Mononuclear cell (primary cell): Measurements from ENCODE around the gene ERFE. TPM values are rescaled to one million over a fixed set of nuclear protein-coding genes. Genes with fewer than 3 reads are reported as not detected.
"Not testable (repeated sequence)": the region's sequence is repeated elsewhere in the genome, so short reads cannot be mapped to it uniquely, and the experiment has no call there.

Source experiments
- H3K27me3 ChIP-seq: 2 replicates; pipeline ENCODE4 v1.6.0; 2011; ENCODE audit warnings: low read length, control low read depth; ENCODE audit not compliant: insufficient read depth
- H3K4me1 ChIP-seq: 2 replicates; pipeline ENCODE4 v1.5.1; 2011; ENCODE audit warnings: mild to moderate bottlenecking, low read length, control low read depth; ENCODE audit not compliant: insufficient read depth
- H3K4me3 ChIP-seq: 2 replicates; pipeline ENCODE4 v1.5.1; 2011; ENCODE audit warnings: mild to moderate bottlenecking, low read length, moderate library complexity
- H3K9me3 ChIP-seq: 2 replicates; pipeline ENCODE4 v1.5.1; 2011; ENCODE audit warnings: low read depth, mild to moderate bottlenecking, control low read depth, low read length
- total RNA-seq: library from RNA; depleted of rRNA; stranded (reverse); fragments of >200 nt; gene quantifications from one replicate; pipeline ENCODE4 v1.2.3, GENCODE V29; 2012

ERFE gene
- total RNA-seq, 1 donor, result 0.10 TPM

DNA sequence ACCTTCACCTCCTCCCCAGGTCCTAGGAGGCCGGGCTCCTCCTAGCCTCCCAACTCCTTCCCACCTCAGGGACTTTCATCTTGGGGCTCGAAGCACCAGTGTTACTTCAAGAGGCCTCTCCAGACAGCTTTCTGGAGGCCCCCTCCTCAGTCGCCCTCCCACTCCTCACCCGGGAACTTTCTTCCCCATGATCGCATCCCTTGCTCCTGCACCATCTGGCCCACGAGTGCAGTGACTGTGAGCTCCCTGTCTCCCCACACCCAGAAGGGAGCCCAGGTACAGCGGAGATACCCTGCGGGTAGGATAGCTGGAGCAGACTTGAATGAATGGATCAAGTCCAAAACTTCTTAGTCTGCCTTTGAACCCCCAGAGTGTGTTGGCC, 6.1 kb downstream of the ERFE start:
- Histone ChIP-seq H3K9me3 (no peaks in the 10 kb centered on the region), H3K4me1 (peaks cover 6% of the 10 kb centered on the region), H3K27me3 (peaks cover 9% of the 10 kb centered on the region), H3K4me3 (no peak overlapping the region)

DNA sequence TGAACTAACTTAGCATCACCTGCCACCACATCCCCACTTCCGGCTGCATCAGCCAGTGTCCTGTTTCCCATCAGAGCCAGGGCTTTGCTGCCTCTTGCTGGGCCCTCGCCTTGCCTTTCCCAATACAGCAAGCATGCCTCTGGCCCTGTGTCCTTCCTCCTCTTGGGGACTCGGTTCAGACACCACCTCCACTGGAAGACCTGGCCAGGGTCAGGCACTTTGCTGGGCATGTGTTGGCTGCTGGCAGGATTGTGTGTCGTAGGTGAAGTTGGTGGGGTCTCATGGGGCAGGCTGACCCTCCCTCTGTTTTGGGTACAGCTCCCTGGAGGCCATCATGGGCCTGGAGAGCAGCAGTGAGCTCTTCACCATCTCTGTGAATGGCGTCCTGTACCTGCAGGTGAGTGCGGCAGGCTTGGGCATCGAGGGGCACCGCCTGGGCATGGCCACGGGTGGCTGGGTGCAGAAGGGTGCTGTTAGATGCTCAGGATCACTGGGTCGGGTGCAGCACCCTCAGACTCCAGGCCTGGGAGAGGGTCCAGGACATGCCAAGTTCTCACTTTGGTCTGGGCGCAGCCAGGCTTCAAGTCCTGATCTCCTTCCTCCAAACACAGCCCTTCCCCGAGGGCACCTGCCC, 6.6 kb downstream of the ERFE start:
- Histone ChIP-seq H3K27me3 (peaks cover 4% of the 10 kb centered on the region), H3K9me3 (no peaks in the 10 kb centered on the region), H3K4me3 (no peak overlapping the region), H3K4me1 (peaks cover under 1% of the 10 kb centered on the region)

DNA sequence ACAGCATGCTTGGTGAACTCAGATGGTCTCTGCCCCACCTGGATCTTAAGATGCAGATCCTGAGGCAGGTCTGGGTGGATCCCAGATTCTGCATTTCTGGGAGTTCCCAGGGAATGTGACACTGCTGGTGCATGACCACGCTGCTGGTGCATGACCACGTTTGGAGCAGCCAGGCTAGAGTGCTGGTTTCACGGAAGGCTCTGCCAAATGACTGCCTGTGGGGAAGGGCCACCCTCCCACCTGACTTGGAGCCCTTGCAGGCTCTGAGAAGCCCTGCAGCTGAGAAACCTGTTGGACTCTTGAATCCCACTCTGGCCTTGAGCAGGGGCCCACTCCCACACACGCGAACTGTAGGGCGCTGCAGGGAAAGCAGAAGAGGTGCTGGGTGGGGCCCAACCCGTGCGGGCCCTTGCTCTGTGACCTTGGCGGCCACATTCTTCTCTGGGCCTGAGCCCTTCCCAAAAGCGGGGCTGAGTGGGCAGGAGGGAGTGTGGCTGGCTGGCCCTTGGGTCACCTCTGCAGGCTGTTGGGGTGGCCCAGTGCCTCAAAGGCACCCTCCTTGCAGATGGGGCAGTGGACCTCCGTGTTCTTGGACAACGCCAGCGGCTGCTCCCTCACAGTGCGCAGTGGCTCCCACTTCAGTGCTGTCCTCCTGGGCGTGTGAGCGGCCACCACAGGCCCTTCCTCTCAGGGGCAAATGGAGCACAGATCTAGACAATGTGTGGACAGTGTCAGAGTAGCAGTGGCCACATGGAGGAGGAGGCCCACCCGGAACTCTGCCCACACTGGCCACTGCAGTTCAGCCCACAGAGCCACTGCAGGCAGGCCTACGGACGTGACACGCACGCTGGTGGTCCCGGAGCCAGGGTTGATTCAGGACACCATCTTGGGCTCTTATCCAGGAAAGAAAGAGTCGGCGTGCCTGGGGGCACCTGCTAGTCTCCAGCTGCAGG, 7.9 kb downstream of the ERFE start:
- no peak overlapping the region for H3K4me3 ChIP-seq
- no peaks in the 10 kb centered on the region for H3K9me3 ChIP-seq
- peaks cover 3% of the 10 kb centered on the region for H3K27me3 ChIP-seq
- no peaks in the 10 kb centered on the region for H3K4me1 ChIP-seq

DNA sequence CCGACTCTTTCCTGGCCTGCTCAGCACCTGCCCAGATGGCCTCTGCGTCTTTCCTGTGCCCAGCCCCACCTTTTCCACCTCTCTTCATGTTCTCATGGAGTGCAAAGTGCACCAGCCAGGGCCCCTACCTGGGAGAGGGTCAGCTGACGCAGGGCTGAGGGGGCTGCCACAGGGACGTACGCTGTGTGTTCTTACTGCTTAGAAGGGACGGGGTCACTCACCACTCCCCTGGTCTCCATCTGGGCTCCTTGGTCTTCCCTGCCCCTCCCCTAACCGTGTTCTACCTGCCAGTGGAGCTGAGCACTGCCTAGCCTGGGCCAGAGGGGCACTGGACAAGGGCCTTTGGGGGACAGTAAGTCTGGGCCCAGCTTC, 8.6 kb downstream of the ERFE start:
- no peaks in the 10 kb centered on the region for H3K9me3 ChIP-seq
- peaks cover 3% of the 10 kb centered on the region for H3K27me3 ChIP-seq
- H3K4me1 ChIP-seq, result no peaks in the 10 kb centered on the region
- no peak overlapping the region for H3K4me3 ChIP-seq

DNA sequence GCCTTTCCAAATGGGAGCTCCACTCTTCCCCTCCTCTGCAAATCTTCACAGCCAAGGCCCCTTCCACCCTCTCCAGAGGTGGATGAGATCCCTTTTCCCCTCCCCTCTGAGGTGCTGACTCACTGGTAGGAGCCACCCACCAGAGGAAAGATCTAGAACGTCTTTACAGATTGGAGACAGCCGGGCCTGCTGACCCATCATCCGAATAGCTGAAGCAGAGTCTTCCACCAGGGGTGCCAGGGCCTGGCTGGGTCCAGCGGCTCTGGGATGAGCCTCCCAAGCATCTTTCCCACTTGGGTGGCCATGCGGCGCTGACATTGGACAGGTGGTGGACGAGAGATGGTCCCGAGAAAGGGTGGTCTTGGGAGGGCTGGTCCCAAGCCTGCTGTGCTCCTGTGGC, 9.0 kb downstream of the ERFE start:
- Histone ChIP-seq H3K27me3 (peaks cover 3% of the 10 kb centered on the region), H3K4me3 (no peak overlapping the region), H3K9me3 (no peaks in the 10 kb centered on the region), H3K4me1 (no peaks in the 10 kb centered on the region)

DNA sequence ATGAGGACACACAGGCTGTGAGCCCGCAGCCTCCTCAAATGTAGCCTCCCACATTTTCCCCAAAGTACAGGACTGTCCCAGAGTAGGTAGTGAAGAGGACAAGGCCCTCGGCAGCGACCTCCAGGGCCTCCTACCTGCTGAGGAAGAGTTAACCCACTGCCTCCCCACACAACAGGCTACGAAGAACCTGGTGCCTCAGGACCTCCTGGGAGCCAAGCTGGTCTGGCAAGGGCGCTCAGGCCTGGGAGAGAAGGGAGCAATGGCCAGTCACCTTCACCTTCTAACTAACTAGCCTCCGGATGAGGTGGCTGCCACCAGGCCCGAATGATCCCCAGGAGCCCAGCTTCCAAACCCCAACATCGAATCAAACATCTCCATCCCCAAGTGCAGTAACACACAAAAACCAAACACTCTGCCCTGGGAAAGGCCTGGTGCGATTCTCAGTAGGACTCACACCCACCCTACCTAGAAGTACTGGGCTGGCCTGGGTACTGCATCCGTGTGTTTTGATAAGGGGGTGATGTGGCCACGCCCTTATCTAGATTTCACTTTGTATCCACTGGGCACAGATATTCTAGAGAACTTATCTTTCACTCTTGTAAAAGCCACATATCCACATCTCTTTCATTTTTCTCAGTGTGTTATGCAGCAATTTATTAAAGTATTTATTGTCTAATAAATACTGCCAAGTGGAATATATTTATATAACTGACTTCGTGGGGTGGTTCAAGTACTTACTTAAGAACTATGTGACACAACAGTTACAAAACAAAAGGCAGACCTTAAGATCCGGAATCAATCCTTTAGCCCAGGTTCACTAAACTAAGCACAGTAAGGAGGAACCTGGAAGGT, 9.7 kb downstream of the ERFE start:
- Histone ChIP-seq H3K9me3 (no peaks in the 10 kb centered on the region), H3K4me3 (no peak overlapping the region), H3K4me1 (no peaks in the 10 kb centered on the region), H3K27me3 (peaks cover 3% of the 10 kb centered on the region)

DNA sequence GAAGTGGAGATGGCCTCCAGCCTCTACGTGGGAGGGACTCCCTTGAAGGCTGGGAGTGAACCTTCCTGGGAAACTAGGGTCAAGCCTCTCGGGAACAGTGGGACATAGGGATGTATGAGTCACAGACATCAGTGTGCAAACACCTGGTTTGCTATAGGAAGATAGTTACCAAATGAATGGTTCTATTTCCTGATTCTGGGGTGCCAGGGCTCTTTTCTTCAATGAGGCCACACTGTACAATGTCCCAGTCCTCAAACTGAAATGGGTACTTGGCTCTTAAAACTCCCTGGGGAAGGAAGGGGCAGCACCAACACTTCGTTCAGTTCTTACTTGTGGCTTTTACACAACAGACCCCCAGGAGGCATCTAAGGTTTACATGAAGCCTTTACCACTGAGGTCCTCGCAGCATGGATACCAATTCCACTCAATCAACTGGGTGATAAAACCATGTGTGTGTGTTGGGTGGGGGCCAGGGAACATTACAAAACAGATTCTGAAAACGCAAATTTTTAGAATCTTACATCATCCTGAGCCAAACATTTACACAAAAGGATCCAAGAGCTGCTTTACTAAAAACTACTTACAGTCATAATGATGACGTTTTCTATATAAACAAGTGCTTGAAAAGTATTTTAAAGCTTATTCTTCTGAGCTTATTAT, 10.4 kb downstream of the ERFE start:
- Histone ChIP-seq H3K4me1 (no peaks in the 10 kb centered on the region), H3K27me3 (peaks cover 3% of the 10 kb centered on the region), H3K4me3 (no peak overlapping the region), H3K9me3 (no peaks in the 10 kb centered on the region)

DNA sequence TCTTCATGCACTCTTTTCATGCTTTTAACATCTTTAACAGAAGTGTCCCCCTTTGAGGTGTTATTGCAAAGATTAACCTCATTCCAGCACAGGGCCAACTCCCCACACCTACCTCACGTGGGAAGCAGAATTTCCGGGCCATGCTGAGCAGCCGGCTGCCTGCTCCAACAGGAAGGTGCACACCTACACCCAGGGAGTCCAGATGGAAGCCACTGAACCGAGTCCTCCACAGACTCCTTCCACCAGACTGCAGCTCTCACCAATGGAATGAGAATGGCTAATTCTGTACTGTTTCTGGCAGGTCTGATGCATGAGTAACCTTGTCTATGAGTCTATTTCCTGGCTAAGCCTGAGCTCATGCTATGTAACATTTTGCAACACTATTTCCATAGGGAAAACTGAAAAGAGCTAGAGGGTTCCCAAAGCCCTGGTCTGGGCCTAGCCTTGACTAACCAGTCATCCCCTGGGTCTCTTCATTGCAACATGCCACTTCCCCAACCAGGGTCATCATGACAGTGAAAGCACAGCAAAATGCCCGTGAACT, 11.0 kb downstream of the ERFE start:
- H3K4me3 ChIP-seq, result no peak overlapping the region
- no peaks in the 10 kb centered on the region for H3K4me1 ChIP-seq
- no peaks in the 10 kb centered on the region for H3K9me3 ChIP-seq
- H3K27me3 ChIP-seq, result peaks cover 3% of the 10 kb centered on the region

DNA sequence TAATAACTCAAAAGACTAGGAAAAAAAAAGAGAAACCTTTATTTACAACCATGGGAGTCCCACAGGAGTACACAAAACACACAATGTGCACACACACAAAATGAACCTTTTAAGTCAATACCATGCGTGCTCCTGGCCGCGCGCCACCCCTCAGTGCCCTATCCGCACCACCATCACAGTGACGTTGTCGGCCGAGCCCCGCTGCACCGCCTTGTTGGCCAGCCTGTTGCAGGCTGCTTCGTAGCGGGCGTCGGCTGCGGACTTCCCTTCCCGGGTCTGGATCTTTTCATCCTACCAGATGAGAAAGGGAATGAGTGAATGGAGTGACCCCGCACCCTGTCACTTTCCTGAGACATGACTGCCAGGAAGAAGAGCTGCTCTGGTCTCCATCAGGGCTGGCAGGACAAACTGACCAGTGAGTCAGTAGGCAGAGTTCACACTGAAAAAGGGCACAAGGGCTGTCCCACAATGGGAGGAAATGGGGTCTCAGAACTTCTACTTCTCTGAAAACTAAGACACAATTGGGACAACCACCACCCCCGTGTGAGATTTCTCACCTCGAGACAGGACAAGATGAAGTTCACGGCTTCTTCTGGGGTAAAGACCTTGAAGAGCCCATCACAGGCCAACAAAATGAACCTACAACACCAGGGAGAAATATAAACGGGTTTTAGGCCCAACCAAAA, 11.8 kb downstream of the ERFE start:
- no peak overlapping the region for H3K4me3 ChIP-seq

DNA sequence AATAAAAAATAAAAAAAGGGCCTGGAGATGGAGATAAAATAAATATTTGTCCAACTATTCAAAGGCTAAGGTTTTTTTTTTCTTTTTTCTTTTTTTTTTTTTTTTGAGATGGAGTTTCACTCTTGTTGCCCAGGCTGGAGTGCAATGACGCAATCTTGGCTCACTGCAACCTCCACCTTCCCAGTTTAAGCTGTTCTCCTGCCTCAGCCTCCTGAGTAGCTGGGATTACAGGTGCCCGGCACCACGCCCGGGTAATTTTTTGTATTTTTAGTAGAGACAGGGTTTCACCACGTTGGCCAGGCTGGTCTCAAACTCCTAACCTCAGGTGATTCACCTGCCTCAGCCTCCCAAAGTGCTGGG, 12.3 kb downstream of the ERFE start:
- not testable (repeated sequence) for H3K4me3 ChIP-seq, H3K4me1 ChIP-seq

More for the DNA sequence above, 11.8 kb downstream of the ERFE start:
- Histone ChIP-seq H3K27me3 (no peaks in the 10 kb centered on the region), H3K9me3 (no peaks in the 10 kb centered on the region), H3K4me1 (no peaks in the 10 kb centered on the region)

DNA sequence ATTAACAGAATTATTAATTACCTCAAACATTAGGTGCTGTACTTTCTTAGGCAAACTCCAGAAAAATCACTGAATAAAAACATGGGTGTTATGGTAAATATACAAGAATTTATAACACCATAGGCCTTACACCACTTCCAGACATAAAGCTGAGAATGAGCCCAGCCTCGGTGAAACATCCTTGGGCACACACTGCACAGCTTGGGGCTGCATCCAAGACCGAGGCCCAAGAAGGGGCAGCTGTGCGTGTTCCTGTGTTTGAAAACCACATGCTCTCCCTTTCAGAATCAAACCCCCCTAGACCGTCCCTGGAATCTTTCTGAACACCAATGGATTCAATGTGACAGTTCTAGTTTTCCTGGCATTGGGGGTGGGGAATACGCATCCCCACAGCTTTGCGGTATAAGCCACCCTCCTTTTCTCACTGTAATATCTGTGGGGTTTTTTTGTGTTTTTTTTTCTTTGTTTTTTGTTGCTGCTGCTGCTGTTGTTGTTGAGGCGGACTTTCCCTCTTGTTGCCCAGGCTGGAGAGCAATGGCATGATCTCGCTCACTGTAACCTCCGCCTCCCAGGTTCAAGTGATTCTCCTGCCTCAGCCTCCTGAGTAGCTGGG, 12.9 kb downstream of the ERFE start:
- Histone ChIP-seq H3K4me3 (no peak overlapping the region), H3K9me3 (no peaks in the 10 kb centered on the region), H3K4me1 (no peaks in the 10 kb centered on the region), H3K27me3 (no peaks in the 10 kb centered on the region)

More for the DNA sequence above, 12.3 kb downstream of the ERFE start:
- not testable (repeated sequence) for H3K9me3 ChIP-seq, H3K27me3 ChIP-seq

DNA sequence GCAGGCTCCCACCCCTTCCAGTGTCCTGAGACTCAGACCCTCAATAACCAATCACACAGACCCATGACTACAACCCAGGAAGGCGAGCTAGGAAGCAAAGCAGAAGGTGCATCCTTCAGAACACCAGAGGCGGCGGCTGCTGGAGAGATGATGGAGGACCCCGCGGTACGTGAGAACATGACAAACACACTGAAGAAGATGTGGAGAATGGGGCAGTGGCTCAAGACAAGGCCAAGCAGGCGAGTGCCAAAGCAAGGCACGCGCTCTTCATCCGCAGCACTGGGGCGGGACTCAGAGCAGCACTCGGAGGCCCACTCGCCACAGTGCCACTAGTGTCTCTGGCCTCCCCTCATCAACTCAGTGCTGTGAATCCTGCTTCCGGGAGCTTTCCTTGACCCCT, 13.7 kb downstream of the ERFE start:
- H3K4me3 ChIP-seq, result no peak overlapping the region
- H3K9me3 ChIP-seq, result no peaks in the 10 kb centered on the region

DNA sequence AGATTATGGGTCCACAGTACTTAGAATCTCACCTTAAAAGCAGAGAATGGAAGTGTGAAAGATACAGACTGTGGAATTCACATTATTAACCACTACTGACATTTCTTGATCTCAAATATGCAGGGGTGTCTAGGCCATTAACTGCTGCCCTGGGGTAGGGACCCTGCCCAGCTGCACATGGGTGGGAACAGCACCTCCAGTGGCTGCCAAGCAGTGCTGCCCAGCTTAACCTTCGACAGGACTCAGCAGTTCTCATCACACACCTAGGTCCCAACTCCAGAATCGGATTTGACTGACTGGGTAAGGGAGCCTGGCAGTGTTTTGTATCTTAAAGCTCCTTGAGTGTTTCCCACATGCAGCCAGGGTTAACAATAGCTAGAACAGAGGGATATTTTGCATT, 14.9 kb downstream of the ERFE start:
- H3K27me3 ChIP-seq, result no peaks in the 10 kb centered on the region
- H3K9me3 ChIP-seq, result no peaks in the 10 kb centered on the region
- H3K4me1 ChIP-seq, result no peaks in the 10 kb centered on the region
- no peak overlapping the region for H3K4me3 ChIP-seq

More for the DNA sequence above, 13.7 kb downstream of the ERFE start:
- Histone ChIP-seq H3K27me3 (no peaks in the 10 kb centered on the region), H3K4me1 (no peaks in the 10 kb centered on the region)

DNA sequence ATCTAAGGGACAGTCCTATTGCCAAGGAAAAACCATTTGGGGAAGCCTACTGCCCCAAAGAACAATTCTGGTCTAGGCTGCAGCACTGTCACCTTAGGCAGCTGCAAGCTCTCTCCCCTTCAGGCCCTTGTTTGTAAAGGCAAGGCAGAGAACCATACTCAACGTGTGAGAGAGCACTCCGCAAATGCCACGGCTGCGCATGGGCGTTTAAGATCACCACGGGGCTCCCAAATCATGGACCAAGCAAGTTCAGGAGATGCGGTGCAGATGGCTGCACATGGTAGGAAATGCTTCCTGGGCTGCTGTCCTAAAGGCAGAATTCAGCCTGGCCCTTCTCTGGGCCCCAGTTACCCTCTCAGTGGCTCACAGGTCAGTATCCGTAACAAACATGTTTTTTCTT, 15.5 kb downstream of the ERFE start:
- Histone ChIP-seq H3K27me3 (no peaks in the 10 kb centered on the region), H3K4me1 (no peaks in the 10 kb centered on the region), H3K9me3 (no peaks in the 10 kb centered on the region), H3K4me3 (no peak overlapping the region)
